DND-41 (cell line): ENCODE results near the gene NRXN3.

Source experiments
- ATAC-seq: fragments of 200-7000 bp; cut with Tn5 transposase; 3 replicates; pipeline ENCODE4 v1.9.1; 2021; ENCODE audit warnings: low read depth; ENCODE audit not compliant: insufficient read depth
- DNase-seq: peaks from one replicate; pipeline ENCODE4 v3.0.0-alpha.2; 2020
- H2AFZ ChIP-seq: 2 replicates; pipeline ENCODE4 v1.6.0; 2012; ENCODE audit warnings: low read depth, low read length
- H3K27ac ChIP-seq: 2 replicates; pipeline ENCODE4 v1.5.1; 2012; ENCODE audit warnings: low read length, inconsistent platforms
- H3K27me3 ChIP-seq: fragments of 200-600 bp; sonication (generic); 2 replicates; pipeline ENCODE4 v1.6.0; 2012; ENCODE audit warnings: low read length, mild to moderate bottlenecking, inconsistent platforms; ENCODE audit not compliant: insufficient read depth, poor library complexity
- H3K36me3 ChIP-seq: 2 replicates; pipeline ENCODE4 v1.5.1; 2012; ENCODE audit warnings: low read length, inconsistent platforms; ENCODE audit not compliant: insufficient read depth
- H3K4me1 ChIP-seq: 2 replicates; pipeline ENCODE4 v1.5.1; 2012; ENCODE audit warnings: mild to moderate bottlenecking, low read length; ENCODE audit not compliant: insufficient read depth
- H3K4me2 ChIP-seq: 2 replicates; pipeline ENCODE4 v1.6.0; 2012; ENCODE audit warnings: mild to moderate bottlenecking, moderate library complexity, low read length, inconsistent platforms; ENCODE audit not compliant: insufficient read depth
- H3K4me3 ChIP-seq, 2 experiments: fragments of 200-600 bp in 1 of 2; shearing (Covaris generic) in 1 of 2; 2 replicates each; pipeline ENCODE4 v1.5.1; 2012 to 2016; ENCODE audit warnings: inconsistent platforms in 2 of 2, low read length in 2 of 2, mild to moderate bottlenecking in 2 of 2, low read depth in 1 of 2, moderate library complexity in 1 of 2
- H3K79me2 ChIP-seq: 2 replicates; pipeline ENCODE4 v1.6.0; 2012; ENCODE audit warnings: low read length, inconsistent platforms; ENCODE audit not compliant: insufficient read depth
- H3K9ac ChIP-seq: 2 replicates; pipeline ENCODE4 v1.6.0; 2012; ENCODE audit warnings: low read depth, mild to moderate bottlenecking, inconsistent platforms, low read length, moderate library complexity
- H3K9me3 ChIP-seq: 2 replicates; pipeline ENCODE4 v1.5.1; 2012; ENCODE audit warnings: low read length, moderate library complexity, mild to moderate bottlenecking, inconsistent platforms; ENCODE audit not compliant: insufficient read depth, severe bottlenecking
- H4K20me1 ChIP-seq: 2 replicates; pipeline ENCODE4 v1.6.0; 2012; ENCODE audit warnings: low read length; ENCODE audit not compliant: insufficient read depth
- CTCF ChIP-seq: IDR thresholded peaks from 2 replicates; pipeline ENCODE4 v1.5.1; 2012; ENCODE audit warnings: borderline replicate concordance, low read length, moderate library complexity, mild to moderate bottlenecking; ENCODE audit not compliant: poor library complexity, severe bottlenecking; ENCODE audit errors: extremely low read depth
- EZH2 ChIP-seq: IDR thresholded peaks from 3 replicates; pipeline ENCODE4 v1.6.1; 2012; ENCODE audit warnings: borderline replicate concordance, low read depth, mild to moderate bottlenecking, moderate library complexity, low read length, inconsistent platforms; ENCODE audit not compliant: severe bottlenecking

The NRXN3 gene

GRCh38 chr14:78985668-78986381 lies 815.7 kb downstream of the NRXN3 start:
- Histone ChIP-seq H3K4me1 (no peaks in the 10 kb centered on the region), H3K9me3 (no peaks in the 10 kb centered on the region), H3K79me2 (no peaks in the 10 kb centered on the region), H3K36me3 (no peaks in the 10 kb centered on the region), H3K27ac (no peak overlapping the region), H3K4me2 (no peak overlapping the region), H3K9ac (no peak overlapping the region), H3K27me3 (peaks cover 4% of the 10 kb centered on the region), H2AFZ (no peak overlapping the region), H4K20me1 (no peaks in the 10 kb centered on the region), H3K4me3 (no peak overlapping the region)
- TF ChIP-seq CTCF (no peak), EZH2 (no peak)
- DNase-seq (no peak), ATAC-seq (no peak)

GRCh38 chr14:78986989-78987388 lies 816.8 kb downstream of the NRXN3 start:
- DNase-seq, result no peak
- no peaks in the 10 kb centered on the region for H3K4me1 ChIP-seq
- no peaks in the 10 kb centered on the region for H4K20me1 ChIP-seq
- TF ChIP-seq EZH2 (no peak), CTCF (no peak)
- no peak overlapping the region for H3K27ac ChIP-seq
- H3K27me3 ChIP-seq, result peaks cover 6% of the 10 kb centered on the region
- H3K4me3 ChIP-seq, result no peak overlapping the region
- no peak overlapping the region for H3K9ac ChIP-seq
- H3K9me3 ChIP-seq, result no peaks in the 10 kb centered on the region
- no peak for ATAC-seq
- H2AFZ ChIP-seq, result no peak overlapping the region
- H3K79me2 ChIP-seq, result no peaks in the 10 kb centered on the region
- H3K36me3 ChIP-seq, result no peaks in the 10 kb centered on the region
- H3K4me2 ChIP-seq, result no peak overlapping the region

GRCh38 chr14:78989221-78989620 lies 819.0 kb downstream of the NRXN3 start:
- DNase-seq (no peak), ATAC-seq (no peak)
- peaks cover 8% of the 10 kb centered on the region for H3K27me3 ChIP-seq
- no peaks in the 10 kb centered on the region for H4K20me1 ChIP-seq
- H3K36me3 ChIP-seq, result no peaks in the 10 kb centered on the region
- no peak overlapping the region for H3K27ac ChIP-seq
- TF ChIP-seq EZH2 (no peak), CTCF (no peak)
- H3K4me2 ChIP-seq, result no peak overlapping the region
- H3K4me1 ChIP-seq, result no peaks in the 10 kb centered on the region
- no peak overlapping the region for H3K4me3 ChIP-seq
- no peak overlapping the region for H2AFZ ChIP-seq
- H3K9me3 ChIP-seq, result no peaks in the 10 kb centered on the region
- no peaks in the 10 kb centered on the region for H3K79me2 ChIP-seq
- no peak overlapping the region for H3K9ac ChIP-seq
